HG03066 (cell line): ENCODE measurements around the gene GMPPA.

ENCODE experiments used
- ATAC-seq: cut with Tn5 transposase; IDR thresholded peaks from one replicate; pipeline ENCODE4 v1.9.1; 2021; ENCODE audit warnings: low read depth; ENCODE audit not compliant: unreplicated experiment

The GMPPA gene

DNA sequence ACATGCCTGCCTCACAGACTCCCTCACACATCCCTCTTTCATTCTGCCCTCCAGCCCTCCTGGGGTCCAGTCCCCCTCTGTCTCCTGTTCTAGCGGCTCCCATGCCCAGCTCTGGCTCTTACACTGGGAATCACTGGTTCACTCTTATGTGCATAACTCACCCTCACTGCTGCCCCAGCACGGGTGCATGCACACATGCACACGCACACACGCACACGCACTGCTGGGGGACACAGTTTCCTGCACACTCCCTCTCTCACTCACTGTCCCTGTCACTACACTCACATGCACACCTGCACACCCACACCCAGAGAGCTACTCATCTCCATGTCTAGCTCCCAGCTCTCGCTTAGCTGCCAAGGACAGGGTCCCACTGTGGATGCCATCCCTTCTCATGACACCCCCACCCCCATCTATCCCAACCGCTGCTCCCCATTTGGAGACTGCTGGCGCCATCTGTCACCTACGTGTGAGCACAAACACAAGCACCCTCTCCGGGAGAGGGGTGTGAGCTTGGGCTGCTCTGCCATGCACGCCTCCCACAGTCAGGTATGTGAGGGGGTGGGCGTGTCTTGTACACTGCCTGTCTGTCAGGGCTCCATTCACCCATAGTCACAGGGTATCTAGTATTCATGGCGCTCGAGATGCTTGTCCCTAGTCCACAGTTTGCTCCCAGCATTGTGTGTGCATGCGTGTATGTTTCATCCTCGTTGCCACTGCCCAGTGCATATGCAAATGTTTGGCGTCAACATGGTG is 17.4 kb downstream of the GMPPA start:
- ATAC-seq: no peak

DNA sequence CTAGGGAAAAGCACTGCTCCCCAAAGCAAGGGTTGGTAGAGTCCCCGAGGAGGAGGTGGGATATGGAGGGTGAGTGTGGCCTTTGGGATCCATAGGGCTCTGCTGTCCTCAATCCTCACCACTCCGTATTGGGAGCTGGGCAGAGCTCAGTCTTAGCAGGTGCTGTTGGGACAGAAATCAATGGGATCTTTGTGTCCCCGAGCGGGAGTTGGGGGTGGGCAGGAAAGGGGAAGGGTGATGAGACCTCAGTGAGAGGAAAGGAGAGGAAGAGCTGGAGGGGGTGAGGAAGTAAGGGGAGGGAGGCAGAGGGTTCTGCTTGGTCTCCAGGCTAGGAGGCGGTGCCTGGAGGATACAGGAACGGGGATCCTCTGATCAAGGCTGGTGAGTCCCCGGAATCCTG is 18.2 kb downstream of the GMPPA start:
- no peak for ATAC-seq

DNA sequence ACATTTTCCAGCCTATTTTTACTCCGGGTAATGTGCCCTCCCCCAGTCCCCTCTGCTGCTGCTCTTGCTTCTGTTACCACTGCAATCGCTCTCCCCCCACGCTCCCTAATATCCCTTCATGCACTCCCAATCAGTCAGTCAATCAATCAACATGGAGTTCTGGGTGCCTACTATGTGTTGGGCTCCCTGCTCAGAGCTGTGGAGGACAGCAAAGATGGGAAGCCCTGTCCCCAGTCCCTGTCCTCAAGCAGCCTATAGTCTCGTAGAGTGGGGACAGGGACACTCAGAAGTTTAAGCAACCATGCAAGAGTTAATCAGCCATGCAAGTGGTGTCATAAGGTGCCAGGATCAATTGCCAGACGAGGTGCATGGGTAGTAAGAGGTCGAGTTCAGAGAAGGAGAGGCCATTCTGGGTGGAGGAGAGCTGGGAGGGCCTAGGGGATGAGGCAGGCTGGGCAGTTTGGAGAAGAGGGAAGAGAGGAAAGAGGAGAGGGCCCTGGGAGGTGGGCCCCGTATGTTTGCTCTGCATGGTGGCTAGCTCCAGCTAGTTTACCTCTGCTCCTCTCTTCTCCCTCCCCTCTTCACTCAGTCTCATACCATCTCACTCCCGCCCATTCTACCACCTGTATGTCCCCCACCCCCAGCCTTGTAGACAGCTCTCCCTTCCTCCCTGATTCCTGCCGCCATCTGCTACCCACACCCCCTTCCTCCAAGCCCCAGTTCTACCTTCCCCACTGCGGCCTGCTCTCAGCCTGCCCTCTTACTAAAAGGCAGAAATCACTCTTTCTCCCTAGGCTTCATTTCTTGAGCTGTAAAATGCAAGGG is 19.5 kb downstream of the GMPPA start:
- no peak for ATAC-seq

DNA sequence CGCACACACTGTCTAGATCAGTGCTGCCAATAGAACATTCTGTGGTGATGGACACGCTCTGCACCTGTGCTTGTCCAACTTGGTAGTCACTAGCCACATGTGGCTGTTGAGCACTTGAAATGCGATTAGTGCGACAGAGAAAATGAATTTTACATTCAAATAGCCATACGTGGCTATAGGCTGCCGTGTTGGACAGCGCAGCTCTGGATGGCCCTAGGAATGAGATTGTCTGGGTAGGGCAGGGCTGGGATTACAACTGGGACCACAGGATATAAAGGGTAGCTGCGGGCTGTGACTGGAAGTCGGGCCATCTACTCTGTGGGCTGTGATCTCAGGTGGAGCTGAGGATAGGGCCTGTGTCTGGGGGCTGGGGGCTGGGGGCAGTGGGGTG is 20.8 kb downstream of the GMPPA start:
- ATAC-seq: no peak

DNA sequence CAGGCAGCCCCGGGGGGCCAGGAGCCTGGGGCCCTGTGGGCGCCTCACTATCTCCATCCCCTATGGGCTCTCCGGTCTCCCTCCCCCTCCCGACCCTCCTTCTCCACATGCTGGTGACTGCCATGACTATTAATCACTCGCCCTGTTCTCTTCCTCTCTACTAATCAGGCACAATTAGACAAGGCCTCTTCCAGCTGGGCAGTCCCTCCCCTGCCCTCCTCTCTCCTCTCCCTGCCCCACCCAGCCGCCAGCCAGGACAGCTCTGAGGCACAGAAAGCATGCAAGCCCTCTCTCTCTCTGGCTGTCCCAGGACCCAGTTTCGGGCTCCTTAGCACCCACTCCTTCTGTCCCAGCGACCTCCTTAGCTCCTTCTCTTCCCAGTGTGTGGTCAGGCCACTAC is 21.4 kb downstream of the GMPPA start:
- no peak for ATAC-seq

DNA sequence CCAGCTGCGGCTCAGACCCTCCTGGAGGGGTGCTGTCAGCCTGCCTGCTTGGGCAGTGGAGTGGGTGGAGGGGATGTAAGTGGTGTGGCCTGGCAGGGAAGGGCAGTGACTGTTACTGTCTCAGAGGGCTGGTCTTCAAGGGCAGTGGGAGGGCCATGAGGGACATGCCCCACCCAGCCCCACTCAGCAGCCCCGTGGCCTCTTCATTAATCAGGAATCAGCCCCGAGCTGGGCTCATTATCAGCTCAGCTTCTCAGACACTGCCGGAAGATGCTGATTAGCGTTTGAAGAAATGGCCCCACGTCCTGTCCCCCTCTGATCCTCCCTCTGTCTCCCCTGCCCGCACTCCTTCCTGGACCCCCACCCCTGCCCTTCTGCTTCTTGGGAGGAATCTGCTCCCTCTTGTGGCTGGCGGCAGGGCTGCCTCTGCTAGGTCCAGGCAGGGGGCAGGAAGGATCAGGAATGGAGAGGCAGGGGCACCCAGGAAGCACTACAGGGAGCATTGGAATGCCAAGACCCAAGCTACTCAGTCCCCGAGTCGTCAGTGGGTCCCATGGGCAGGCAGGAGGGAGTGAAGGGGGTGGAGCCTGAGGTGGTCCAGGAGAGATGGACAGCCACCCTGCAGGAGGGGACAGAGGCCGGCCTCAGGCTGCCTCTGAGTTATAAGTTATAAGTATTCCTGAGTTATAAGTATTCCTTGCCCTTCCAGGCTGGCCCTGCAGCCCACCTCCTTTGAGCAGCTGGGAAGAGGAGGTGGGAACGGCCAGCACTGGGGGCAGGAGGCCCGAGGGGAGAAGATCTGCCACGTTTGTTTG is 22.6 kb downstream of the GMPPA start:
- ATAC-seq: no peak

DNA sequence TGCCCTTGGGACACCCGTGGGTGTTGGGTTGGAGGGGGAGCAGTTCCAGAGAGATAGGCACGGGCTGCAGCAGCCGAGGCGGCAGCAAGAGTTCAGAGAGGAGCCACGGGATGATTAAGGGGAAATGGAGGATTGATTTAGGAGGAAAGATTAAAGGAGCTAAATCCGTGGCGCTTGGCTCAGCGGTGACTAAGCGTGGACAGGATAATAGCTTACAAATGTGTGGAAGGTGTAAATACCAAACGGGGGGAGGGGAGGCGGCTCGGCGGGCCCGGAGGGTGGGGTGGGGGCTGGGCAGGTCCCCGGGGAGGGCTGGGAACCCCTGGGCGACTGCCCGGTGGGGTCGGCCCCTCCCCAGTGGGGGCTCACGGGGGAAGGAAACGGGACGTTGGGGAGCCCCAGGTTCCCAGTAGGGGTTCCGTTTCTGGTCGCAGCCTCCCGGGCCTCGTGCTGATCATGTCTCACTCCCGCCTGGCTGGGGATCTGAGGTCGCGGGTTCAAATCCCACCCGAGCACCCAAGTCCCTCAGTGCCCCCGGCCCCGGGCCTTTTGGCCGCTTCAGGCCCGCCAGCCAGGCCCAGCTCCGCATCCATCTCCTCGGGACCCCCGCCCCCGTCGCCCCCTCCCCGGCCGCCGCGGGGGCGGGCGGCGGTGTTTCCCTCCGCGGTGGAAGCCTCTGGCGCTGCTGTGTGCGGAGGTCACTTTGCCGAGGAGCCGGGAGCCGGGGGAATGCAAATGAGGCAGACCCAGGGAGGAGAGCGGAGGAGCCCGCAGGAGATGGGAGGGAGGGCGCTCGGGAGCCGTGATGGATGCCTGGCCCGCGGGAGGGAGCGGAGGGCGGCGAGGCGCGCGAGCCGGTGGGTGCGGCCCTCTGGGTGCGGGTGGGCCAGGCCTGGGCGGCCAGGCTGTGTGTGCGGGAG is 23.7 kb downstream of the GMPPA start:
- ATAC-seq: no peak

DNA sequence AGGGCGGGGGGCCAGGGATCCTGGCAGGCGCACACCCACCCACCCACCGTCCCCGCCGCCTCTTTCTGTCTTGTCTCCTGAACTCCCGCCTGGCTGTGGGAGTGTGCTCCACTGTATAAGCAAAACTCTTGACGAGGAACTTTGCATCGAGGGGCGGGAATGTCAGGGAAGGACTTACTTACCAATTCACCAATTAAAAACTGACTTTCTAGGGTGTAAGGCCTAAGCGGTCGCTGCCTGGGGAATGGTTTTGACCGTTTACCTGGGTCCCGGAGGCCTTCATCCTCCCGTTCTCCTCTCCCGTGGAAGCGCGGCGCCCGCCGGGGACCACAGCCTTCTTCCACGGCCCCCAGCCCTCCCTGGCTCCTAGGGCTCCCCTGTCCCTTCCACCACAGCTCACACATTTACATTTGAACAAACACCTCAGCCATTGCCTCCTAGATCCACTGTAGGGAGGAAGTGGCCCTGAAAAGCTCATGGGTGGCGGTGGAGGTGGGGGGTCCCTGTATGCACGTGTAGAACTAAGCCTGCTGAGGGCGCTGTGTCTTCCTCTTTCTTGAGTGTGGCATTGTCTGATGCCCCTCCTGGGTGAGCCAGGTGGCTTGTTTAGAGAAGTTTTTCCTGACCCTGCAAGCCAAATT is 24.5 kb downstream of the GMPPA start:
- no peak for ATAC-seq

DNA sequence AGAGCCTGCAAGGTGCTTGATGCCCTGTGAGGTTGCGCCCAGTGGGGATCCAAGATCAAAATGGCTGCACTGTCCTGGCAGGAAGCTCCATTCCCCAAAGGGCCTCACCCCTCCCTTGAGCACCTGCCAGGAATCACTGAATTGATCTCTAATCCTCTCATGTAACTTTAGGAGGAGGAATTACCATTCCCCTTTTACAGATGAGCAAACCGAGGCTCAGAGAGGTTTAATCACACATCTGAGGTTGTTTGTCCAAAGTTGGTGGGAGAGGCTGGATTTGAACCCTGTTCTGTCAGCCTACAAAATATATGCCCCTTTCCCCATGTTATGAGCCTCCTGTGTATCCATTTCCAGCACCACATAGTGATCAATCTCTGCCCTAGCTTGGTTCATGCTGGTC is 26.1 kb downstream of the GMPPA start:
- ATAC-seq: no peak

DNA sequence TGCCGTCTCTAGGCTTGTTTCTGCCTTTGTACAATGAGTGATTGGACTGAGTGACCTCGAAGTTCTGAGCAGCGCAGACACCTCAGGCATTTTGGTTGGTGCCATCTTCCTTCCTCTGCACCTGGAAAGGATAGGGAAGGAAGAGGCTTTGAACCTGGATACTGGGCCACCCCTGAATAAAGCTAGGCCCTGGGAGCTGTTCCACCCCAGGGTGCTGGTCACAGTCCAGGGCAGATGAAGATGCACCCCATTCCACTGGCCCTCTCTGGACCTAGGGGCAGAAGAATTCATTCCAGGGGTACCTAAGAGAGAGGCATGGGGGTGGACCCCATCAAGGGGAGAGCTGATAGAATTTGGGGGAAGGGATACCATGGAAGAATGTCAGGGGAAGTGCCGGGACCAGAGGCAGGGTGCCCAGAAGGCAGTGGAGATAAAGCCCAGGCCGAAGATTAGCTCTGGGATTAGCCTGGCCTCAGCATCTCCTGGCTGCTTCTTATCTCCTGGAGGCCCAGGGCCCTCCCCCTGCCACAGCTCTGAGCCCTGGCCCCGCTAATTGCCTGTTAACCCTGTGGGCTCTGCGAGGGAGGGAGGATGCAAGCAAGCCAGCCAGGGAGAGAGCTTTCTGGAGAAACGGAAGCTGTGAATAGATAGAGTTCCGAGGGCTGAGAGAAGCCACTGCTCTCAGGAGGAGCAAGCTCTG is 27.0 kb downstream of the GMPPA start:
- ATAC-seq: no peak

DNA sequence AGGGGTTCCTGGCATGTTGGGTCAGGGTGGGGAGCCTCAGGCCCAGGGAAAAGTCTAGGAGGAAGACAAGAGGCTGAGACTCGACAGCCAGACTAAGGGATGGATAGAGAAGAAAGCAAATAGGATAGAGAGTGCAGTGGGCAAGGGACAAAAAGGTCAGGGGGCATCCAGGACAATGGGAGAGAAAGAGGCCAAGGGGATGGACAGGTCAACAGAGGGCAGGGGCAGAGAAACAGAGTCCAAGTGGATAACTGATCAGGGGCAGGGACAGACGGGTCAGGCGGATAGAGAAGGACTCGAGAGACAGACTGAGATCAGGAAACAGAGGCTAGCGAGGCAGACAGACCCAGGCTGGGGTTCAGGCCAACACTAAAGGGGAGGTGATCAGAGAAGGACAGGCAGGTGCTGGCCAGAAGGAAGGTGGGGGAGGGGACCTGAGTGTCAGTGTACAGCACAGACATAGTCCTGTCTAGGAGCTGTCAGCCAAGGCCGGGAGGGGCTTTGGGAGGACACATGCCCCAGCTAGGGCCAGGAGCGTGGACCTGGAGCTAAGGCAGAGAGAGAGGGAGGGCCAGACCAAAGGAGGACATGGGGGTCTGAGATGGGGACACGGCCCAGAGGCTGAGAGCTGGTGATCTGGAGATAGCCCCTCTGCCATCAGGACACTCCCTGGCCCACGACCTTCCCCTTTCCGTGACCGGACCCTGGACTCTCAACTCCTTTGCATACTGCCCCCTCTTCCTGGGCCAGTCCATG is 27.8 kb downstream of the GMPPA start:
- ATAC-seq: no peak

DNA sequence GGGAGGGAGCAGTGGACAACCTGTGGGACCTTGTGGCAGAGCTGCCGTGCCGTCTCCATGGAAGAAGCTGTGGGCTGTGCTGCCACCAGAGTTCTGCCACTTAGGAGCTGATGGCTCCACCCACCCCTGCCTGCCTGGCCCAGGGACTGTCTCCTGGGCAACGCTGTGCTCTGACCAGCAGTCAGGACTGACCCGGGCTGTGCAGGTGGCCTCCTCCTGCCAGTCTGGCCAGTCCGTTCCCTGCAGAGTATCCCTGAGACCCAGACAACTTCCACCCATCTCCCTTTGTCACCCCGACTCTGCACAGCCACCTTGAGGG is 28.3 kb downstream of the GMPPA start:
- ATAC-seq: no peak

DNA sequence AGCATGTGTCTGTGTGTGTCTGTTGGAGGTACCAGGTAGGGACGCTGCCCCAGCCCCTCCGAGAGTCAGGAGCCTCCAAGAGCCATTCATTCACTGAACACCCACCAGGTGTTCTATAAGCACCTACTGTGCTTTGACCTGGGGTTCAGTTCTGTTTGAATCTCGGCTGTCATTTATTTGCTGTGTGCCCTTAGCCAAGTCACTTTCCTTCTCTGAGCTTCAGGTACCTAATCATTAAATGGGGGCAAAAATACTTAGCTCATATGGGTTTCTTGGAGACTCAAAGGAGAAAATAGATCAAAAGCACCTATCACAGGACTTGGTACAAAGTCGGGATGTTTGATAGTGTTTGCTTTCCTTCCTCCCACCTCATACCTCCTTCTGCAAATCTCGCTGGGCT is 28.8 kb downstream of the GMPPA start:
- ATAC-seq: no peak

DNA sequence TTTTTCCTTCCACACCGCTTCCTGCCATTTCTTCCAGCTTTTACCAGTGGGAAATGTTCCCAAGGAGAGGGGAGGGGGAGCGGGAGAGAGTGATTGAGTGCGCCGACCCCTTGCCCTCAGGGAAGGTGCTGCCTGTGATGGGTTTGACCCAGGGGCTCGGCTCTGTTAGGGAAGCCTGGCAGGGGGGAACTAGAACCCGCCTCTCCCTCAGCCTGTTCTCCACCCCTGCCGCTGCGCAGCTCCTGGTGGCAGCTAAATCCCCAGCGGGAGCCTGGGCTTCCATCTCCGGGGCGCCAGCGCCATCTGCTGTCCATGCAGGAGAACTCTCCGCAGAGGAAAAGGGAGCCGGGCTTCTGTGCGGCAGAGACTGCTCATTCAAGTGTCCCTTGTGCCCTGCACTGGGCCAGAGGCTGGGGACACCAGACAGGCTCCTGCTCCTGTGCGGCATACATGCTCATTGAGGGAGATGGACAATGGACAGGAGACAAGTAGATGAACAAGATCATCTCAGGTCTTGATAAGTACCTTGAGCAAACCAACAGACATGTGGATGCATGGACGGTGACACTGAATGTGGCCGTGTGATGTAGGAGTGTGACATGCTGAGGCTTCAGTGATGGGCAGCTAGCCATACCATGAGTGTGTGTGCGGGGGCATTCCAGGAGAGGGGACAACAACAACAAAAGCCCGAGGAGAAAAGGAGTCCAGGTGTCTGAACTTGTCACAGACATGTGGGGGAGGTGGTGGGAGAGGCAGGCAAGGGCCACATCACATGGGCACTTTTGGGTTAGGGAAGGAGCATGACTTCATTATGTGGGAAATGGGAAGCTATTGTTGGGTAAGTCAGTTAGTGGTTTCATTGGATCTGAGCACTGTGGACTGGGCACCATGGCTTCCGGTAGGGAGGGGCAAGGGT is 31.6 kb downstream of the GMPPA start:
- ATAC-seq: peak; percentile 88

DNA sequence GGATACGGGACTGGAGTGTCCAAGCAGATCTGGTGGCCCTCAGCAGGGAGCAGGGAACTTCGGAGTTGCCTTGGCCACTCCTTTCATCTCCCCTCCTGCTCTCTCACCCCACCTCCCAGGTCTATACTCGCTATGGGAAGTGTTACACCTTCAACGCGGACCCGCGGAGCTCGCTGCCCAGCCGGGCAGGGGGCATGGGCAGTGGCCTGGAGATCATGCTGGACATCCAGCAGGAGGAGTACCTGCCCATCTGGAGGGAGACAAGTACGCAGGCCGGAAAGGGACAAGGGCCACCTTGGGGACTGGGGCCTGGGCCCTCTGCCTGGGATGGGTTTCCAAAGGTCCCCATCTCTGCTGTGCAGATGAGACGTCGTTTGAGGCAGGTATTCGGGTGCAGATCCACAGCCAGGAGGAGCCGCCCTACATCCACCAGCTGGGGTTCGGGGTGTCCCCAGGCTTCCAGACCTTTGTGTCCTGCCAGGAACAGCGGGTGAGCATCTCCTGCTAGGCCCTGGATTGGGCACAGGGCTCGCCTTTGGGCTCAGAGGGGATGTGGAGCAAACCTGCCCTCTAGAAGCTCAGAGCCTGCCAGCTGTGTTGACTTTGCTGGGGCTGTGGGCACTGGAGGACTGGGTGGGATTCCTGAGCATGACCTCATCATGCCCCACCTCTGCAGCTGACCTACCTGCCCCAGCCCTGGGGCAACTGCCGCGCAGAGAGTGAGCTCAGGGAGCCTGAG is 33.1 kb downstream of the GMPPA start:
- no peak for ATAC-seq

DNA sequence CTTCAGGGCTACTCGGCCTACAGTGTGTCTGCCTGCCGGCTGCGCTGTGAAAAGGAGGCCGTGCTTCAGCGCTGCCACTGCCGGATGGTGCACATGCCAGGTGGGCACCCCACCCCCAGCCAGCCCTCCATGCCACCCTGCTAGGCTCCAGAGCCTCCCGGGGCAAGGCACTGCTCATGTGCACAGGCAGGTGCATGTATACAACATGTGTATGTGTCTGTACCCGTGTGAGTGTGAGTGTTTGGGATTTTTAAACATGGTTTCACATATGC is 33.6 kb downstream of the GMPPA start:
- ATAC-seq: no peak
